HCEC 1CT (cell line): Measurements from ENCODE around the gene APCDD1L.

Experiments used
- DNase-seq: peaks from one replicate; pipeline ENCODE4 v3.0.0-alpha.2; 2017

Gene APCDD1L

GRCh38 chr20:58515233-58516212 is at the start of gene APCDD1L:
APCDD1L (minus strand) TSS chr20:58515399; CDS start chr20:58514707, 692 bp downstream.
- peak; percentile 8 for DNase-seq

- no peak for DNase-seq
These were observed 44.1 kb upstream of the APCDD1L start for GRCh38 chr20:58559368-58559729.

- DNase-seq = no peak
These were observed 43.5 kb upstream of the APCDD1L start for GRCh38 chr20:58558486-58559367.

GRCh38 chr20:58557733-58558342 is 42.6 kb upstream of the APCDD1L start:
- DNase-seq = no peak

GRCh38 chr20:58556961-58557360 is 41.8 kb upstream of the APCDD1L start:
- no peak for DNase-seq

- peak; percentile 65 for DNase-seq
These were observed 40.0 kb upstream of the APCDD1L start for GRCh38 chr20:58555078-58555765.

- no peak for DNase-seq
These were observed 39.3 kb upstream of the APCDD1L start for GRCh38 chr20:58554541-58554940.

GRCh38 chr20:58553841-58554240 is 38.6 kb upstream of the APCDD1L start:
- no peak for DNase-seq

GRCh38 chr20:58553166-58553696 is 38.0 kb upstream of the APCDD1L start:
- DNase-seq = no peak

- DNase-seq = no peak
These were observed 37.3 kb upstream of the APCDD1L start for GRCh38 chr20:58552366-58552934.

GRCh38 chr20:58551631-58552030 is 36.4 kb upstream of the APCDD1L start:
- DNase-seq = no peak

- DNase-seq = peak; percentile 45
These were observed 35.3 kb upstream of the APCDD1L start for GRCh38 chr20:58550275-58551059.

- no peak for DNase-seq
These were observed 34.3 kb upstream of the APCDD1L start for GRCh38 chr20:58549231-58550209.

GRCh38 chr20:58547623-58548475 is 32.6 kb upstream of the APCDD1L start:
- peak; percentile 37 for DNase-seq

GRCh38 chr20:58546756-58547622 is 31.8 kb upstream of the APCDD1L start:
- no peak for DNase-seq

- no peak for DNase-seq
These were observed 31.2 kb upstream of the APCDD1L start for GRCh38 chr20:58546416-58546711.

- DNase-seq = no peak
These were observed 30.6 kb upstream of the APCDD1L start for GRCh38 chr20:58545565-58546415.
